Muscle layer of duodenum (tissue), 2 donors: Measurements from ENCODE around the gene KDM6B.
"Not testable (repeated sequence)": the region's sequence is repeated elsewhere in the genome, so short reads cannot be mapped to it uniquely, and the experiment has no call there.

ENCODE experiments used
- H3K27ac ChIP-seq: one replicate; pipeline ENCODE4 v1.7.0; 2013; ENCODE audit warnings: mild to moderate bottlenecking, low read length
- H3K27me3 ChIP-seq: one replicate; pipeline ENCODE4 v1.7.0; 2013; ENCODE audit warnings: low read depth, mild to moderate bottlenecking, control low read depth, low read length
- H3K36me3 ChIP-seq, 2 donors: one replicate each; pipeline ENCODE4 v1.7.0; 2013; ENCODE audit warnings: low read length in 2 of 2, control low read depth in 1 of 2, mild to moderate bottlenecking in 1 of 2; ENCODE audit not compliant: insufficient read depth in 2 of 2, control insufficient read depth in 1 of 2
- H3K4me1 ChIP-seq, 2 donors: one replicate each; pipeline ENCODE4 v1.7.0; 2013; ENCODE audit warnings: low read length in 2 of 2, mild to moderate bottlenecking in 2 of 2, control low read depth in 1 of 2, moderate library complexity in 1 of 2; ENCODE audit not compliant: insufficient read depth in 2 of 2, control insufficient read depth in 1 of 2
- H3K4me3 ChIP-seq, 2 donors: one replicate each; pipeline ENCODE4 v1.7.0; 2013; ENCODE audit warnings: low read length in 2 of 2, low read depth in 1 of 2, mild to moderate bottlenecking in 1 of 2
- H3K9me3 ChIP-seq, 2 donors: one replicate each; pipeline ENCODE4 v1.7.0; 2013; ENCODE audit warnings: low read length in 2 of 2, control low read depth in 1 of 2, mild to moderate bottlenecking in 1 of 2; ENCODE audit not compliant: control insufficient read depth in 1 of 2
- donor health status: healthy.

KDM6B gene

GRCh38 chr17:7855660-7856010 lies 21.6 kb downstream of the KDM6B start:
- peaks cover 18 to 42% of the 10 kb centered on the region in 2 donors for H3K4me1 ChIP-seq
- no peak overlapping the region for H3K27ac ChIP-seq
- peak overlapping the region; percentile 90 to 97 for H3K4me3 ChIP-seq
- H3K27me3 ChIP-seq: no peaks in the 10 kb centered on the region
- H3K9me3 ChIP-seq: no peaks in the 10 kb centered on the region
- peaks cover 22 to 36% of the 10 kb centered on the region in 2 donors for H3K36me3 ChIP-seq

- H3K9me3 ChIP-seq: no peaks in the 10 kb centered on the region
- H3K27me3 ChIP-seq: no peaks in the 10 kb centered on the region
- peak overlapping the region; percentile 100 for H3K27ac ChIP-seq
- peak overlapping the region; percentile 90 to 97 for H3K4me3 ChIP-seq
- H3K36me3 ChIP-seq: peaks cover 16 to 36% of the 10 kb centered on the region in 2 donors
- peaks cover 18 to 42% of the 10 kb centered on the region in 2 donors for H3K4me1 ChIP-seq
Measured at GRCh38 chr17:7856011-7856810, 22.2 kb downstream of the KDM6B start.

GRCh38 chr17:7856811-7857712 lies 23.0 kb downstream of the KDM6B start, which contains the start of gene NAA38:
NAA38 (minus strand) TSS chr17:7857559; CDS start chr17:7857463, 96 bp downstream.
- Histone ChIP-seq H3K36me3 (peaks cover 14 to 35% of the 10 kb centered on the region in 2 donors), H3K27ac (peak within 1 kb of the TSS; percentile 100), H3K9me3 (no peaks in the 10 kb centered on the region), H3K4me1 (peaks cover 18 to 34% of the 10 kb centered on the region in 2 donors), H3K27me3 (no peaks in the 10 kb centered on the region), H3K4me3 (peak within 1 kb of the TSS; percentile 90 to 97)

GRCh38 chr17:7857713-7858521 lies 23.9 kb downstream of the KDM6B start, which contains the start of gene CYB5D1:
CYB5D1 (plus strand) TSS chr17:7858003; CDS start chr17:7858135, 132 bp downstream.
- peaks cover 18 to 30% of the 10 kb centered on the region in 2 donors for H3K4me1 ChIP-seq
- H3K27me3 ChIP-seq: no peaks in the 10 kb centered on the region
- H3K27ac ChIP-seq: peak within 1 kb of the TSS; percentile 100
- H3K36me3 ChIP-seq: peaks cover 6 to 30% of the 10 kb centered on the region in 2 donors
- H3K9me3 ChIP-seq: no peaks in the 10 kb centered on the region
- peak within 1 kb of the TSS; percentile 90 to 97 for H3K4me3 ChIP-seq

- Histone ChIP-seq H3K36me3 (peaks cover 3 to 24% of the 10 kb centered on the region in 2 donors), H3K27ac (peak overlapping the region; percentile 100), H3K4me3 (peak overlapping the region; percentile 90 to 97), H3K27me3 (no peaks in the 10 kb centered on the region), H3K4me1 (peaks cover 18 to 30% of the 10 kb centered on the region in 2 donors), H3K9me3 (no peaks in the 10 kb centered on the region)
Measured at GRCh38 chr17:7858522-7858810, 24.4 kb downstream of the KDM6B start.

- Histone ChIP-seq H3K27me3 (no peaks in the 10 kb centered on the region), H3K9me3 (no peaks in the 10 kb centered on the region), H3K4me1 (peaks cover 18 to 30% of the 10 kb centered on the region in 2 donors), H3K27ac (peak overlapping the region; percentile 100), H3K4me3 (peak overlapping the region; percentile 90 to 97), H3K36me3 (peaks cover 3 to 21% of the 10 kb centered on the region in 2 donors)
Measured at GRCh38 chr17:7859028-7859427, 25.0 kb downstream of the KDM6B start.

GRCh38 chr17:7862692-7863437 lies 28.8 kb downstream of the KDM6B start:
- Histone ChIP-seq H3K4me3 (no peak overlapping the region), H3K9me3 (no peaks in the 10 kb centered on the region), H3K4me1 (peaks cover 10 to 11% of the 10 kb centered on the region in 2 donors), H3K36me3 (peaks cover 8 to 21% of the 10 kb centered on the region in 2 donors), H3K27me3 (no peaks in the 10 kb centered on the region), H3K27ac (no peak overlapping the region)

- not testable (repeated sequence) for H3K4me1 ChIP-seq
Measured at GRCh38 chr17:7864384-7864783, 30.4 kb downstream of the KDM6B start.

GRCh38 chr17:7864995-7865650 lies 31.1 kb downstream of the KDM6B start:
- Histone ChIP-seq H3K27me3 (no peaks in the 10 kb centered on the region), H3K27ac (no peak overlapping the region), H3K4me1 (peaks cover 0 to 3% of the 10 kb centered on the region in 2 donors), H3K36me3 (peaks cover 8 to 17% of the 10 kb centered on the region in 2 donors), H3K9me3 (no peaks in the 10 kb centered on the region), H3K4me3 (no peak overlapping the region)

More at GRCh38 chr17:7864384-7864783, 30.4 kb downstream of the KDM6B start:
- H3K9me3 ChIP-seq, H3K4me3 ChIP-seq, H3K27ac ChIP-seq, H3K27me3 ChIP-seq: not testable (repeated sequence)
- peaks cover 8 to 21% of the 10 kb centered on the region in 2 donors for H3K36me3 ChIP-seq

GRCh38 chr17:7867881-7868329 lies 33.9 kb downstream of the KDM6B start:
- no peak overlapping the region for H3K4me3 ChIP-seq
- H3K27ac ChIP-seq: no peak overlapping the region

More at GRCh38 chr17:7867881-7868329, 33.9 kb downstream of the KDM6B start:
- H3K4me1 ChIP-seq: peaks cover 0 to 3% of the 10 kb centered on the region in 2 donors
- no peaks in the 10 kb centered on the region for H3K27me3 ChIP-seq
- peaks cover 0 to 4% of the 10 kb centered on the region in 2 donors for H3K36me3 ChIP-seq
- H3K9me3 ChIP-seq: no peaks in the 10 kb centered on the region
